HG03558 (cell line): ENCODE measurements around the gene PAX5.

Experiments used
- ATAC-seq: cut with Tn5 transposase; IDR thresholded peaks from one replicate; pipeline ENCODE4 v1.9.1; 2021; ENCODE audit warnings: moderate number of reproducible peaks; ENCODE audit not compliant: unreplicated experiment; ENCODE audit errors: extremely low read depth

The PAX5 gene

GRCh38 chr9:36823934-36824333 is 210.1 kb downstream of the PAX5 start:
- no peak for ATAC-seq

GRCh38 chr9:36823466-36823865 is 210.6 kb downstream of the PAX5 start:
- no peak for ATAC-seq

- ATAC-seq, result no peak
Measured at GRCh38 chr9:36822201-36822600, 211.9 kb downstream of the PAX5 start.

- no peak for ATAC-seq
Measured at GRCh38 chr9:36820392-36820861, 213.6 kb downstream of the PAX5 start.

GRCh38 chr9:36818965-36819870 is 214.8 kb downstream of the PAX5 start:
- ATAC-seq, result no peak

GRCh38 chr9:36818242-36818938 is 215.7 kb downstream of the PAX5 start:
- ATAC-seq, result no peak

- ATAC-seq, result no peak
Measured at GRCh38 chr9:36817160-36817834, 216.8 kb downstream of the PAX5 start.

- ATAC-seq, result no peak
Measured at GRCh38 chr9:36816371-36816770, 217.7 kb downstream of the PAX5 start.

- no peak for ATAC-seq
Measured at GRCh38 chr9:36815566-36816348, 218.3 kb downstream of the PAX5 start.

- no peak for ATAC-seq
Measured at GRCh38 chr9:36815023-36815422, 219.0 kb downstream of the PAX5 start.

- no peak for ATAC-seq
Measured at GRCh38 chr9:36813154-36813553, 220.9 kb downstream of the PAX5 start.

- no peak for ATAC-seq
Measured at GRCh38 chr9:36812556-36812955, 221.5 kb downstream of the PAX5 start.

GRCh38 chr9:36808251-36808650 is 225.8 kb downstream of the PAX5 start:
- ATAC-seq, result no peak

- ATAC-seq, result no peak
Measured at GRCh38 chr9:36803961-36804360, 230.1 kb downstream of the PAX5 start.

- ATAC-seq, result no peak
Measured at GRCh38 chr9:36802201-36802920, 231.7 kb downstream of the PAX5 start.

GRCh38 chr9:36800455-36800854 is 233.6 kb downstream of the PAX5 start:
- ATAC-seq, result no peak

GRCh38 chr9:36798350-36799065 is 235.6 kb downstream of the PAX5 start:
- ATAC-seq, result no peak

- ATAC-seq, result no peak
Measured at GRCh38 chr9:36797471-36798220, 236.4 kb downstream of the PAX5 start.
